ENCODE measurements around the gene BLNK. TPM values are rescaled to one million over a fixed set of nuclear protein-coding genes. Genes with fewer than 3 reads are reported as not detected.

The BLNK gene
- total and polyA plus RNA-seq, 2 experiments from 2014 or later = 0.11 TPM; not detected in 1

GRCh38 chr10:96236090-96236478 is 35.3 kb downstream of the BLNK start:
- H2AFZ ChIP-seq = no peak overlapping the region
- no peaks in the 10 kb centered on the region for H3K36me3 ChIP-seq (ENCODE audit: insufficient read depth)
- no peak overlapping the region for H3K4me3 Mint-ChIP-seq
- no peak overlapping the region for H3K4me3 ChIP-seq
- H3K79me2 ChIP-seq (replicated peaks; ENCODE audit: insufficient read depth) = no peaks in the 10 kb centered on the region
- no peak overlapping the region for H3K27ac ChIP-seq (ENCODE audit: low read depth)
- no peaks in the 10 kb centered on the region for H4K20me1 ChIP-seq (replicated peaks; ENCODE audit: insufficient read depth)
- no peak overlapping the region for H3K27ac Mint-ChIP-seq
- H3K27me3 ChIP-seq (ENCODE audit: insufficient read depth) = no peaks in the 10 kb centered on the region
- no peaks in the 10 kb centered on the region for H3K36me3 Mint-ChIP-seq (ENCODE audit: low read depth)
- no peaks in the 10 kb centered on the region for H3K27me3 Mint-ChIP-seq (ENCODE audit: insufficient read depth, low read depth, poor library complexity)
- DNase-seq (ENCODE audit: low spot score) = no peak
- H3K4me1 Mint-ChIP-seq = no peaks in the 10 kb centered on the region; the same call in 2 of the 3 replicates
- no peak for TF ChIP-seq EZH2phosphoT487 (IDR thresholded peaks at IDR 0.05; ENCODE audit: unreplicated experiment)
- no peak for TF ChIP-seq CREB1 (CRISPR knock-in tag; IDR thresholded peaks at IDR 0.05; ENCODE audit: low read depth)
- no peak for TF ChIP-seq NANOG (IDR thresholded peaks at IDR 0.05; ENCODE audit: borderline replicate concordance)
- no peak for TF ChIP-seq STAT1 (IDR thresholded peaks at IDR 0.05; ENCODE audit: unreplicated experiment)
- no peak for TF ChIP-seq ZNF462 (CRISPR knock-in tag; IDR thresholded peaks at IDR 0.05)
- TF ChIP-seq POLR2AphosphoS5 (IDR thresholded peaks at IDR 0.05; ENCODE audit: low read depth) = no peak
- no peak for TF ChIP-seq JUNB (IDR thresholded peaks at IDR 0.05; ENCODE audit: unreplicated experiment)
- TF ChIP-seq REST (IDR thresholded peaks at IDR 0.05; ENCODE audit: unreplicated experiment) = no peak
- TF ChIP-seq CTCF (conservative IDR thresholded peaks at IDR 0.05; ENCODE audit: low read depth in 2 of 2) = no peak
- no peak for TF ChIP-seq ZNF114 (CRISPR knock-in tag; IDR thresholded peaks at IDR 0.05)
- TF ChIP-seq ETS1 (IDR thresholded peaks at IDR 0.05) = no peak
- no peak for TF ChIP-seq ZNF331 (CRISPR knock-in tag; IDR thresholded peaks at IDR 0.05; ENCODE audit: low read depth)
- no peak for TF ChIP-seq EZH2 (IDR thresholded peaks at IDR 0.05; ENCODE audit: low read depth, unreplicated experiment)
- ATAC-seq = no peak
- H3K4me1 ChIP-seq (ENCODE audit: insufficient read depth) = no peaks in the 10 kb centered on the region
- H3F3A ChIP-seq (replicated peaks; ENCODE audit: low read depth) = no peaks in the 10 kb centered on the region
- H3K4me2 ChIP-seq = no peak overlapping the region
- H3K9me2 ChIP-seq (ENCODE audit: insufficient read depth) = no peaks in the 10 kb centered on the region
- H3K9me3 Mint-ChIP-seq = no peaks in the 10 kb centered on the region
